Measurements from ENCODE around the gene PPP4R2. TPM values are rescaled to one million over a fixed set of nuclear protein-coding genes. Genes with fewer than 3 reads are reported as not detected.

Gene PPP4R2
- total and polyA plus RNA-seq, 2 of the 4 experiments (the other 2 are of a cell fraction), result 13.5 to 31.4 TPM

DNA sequence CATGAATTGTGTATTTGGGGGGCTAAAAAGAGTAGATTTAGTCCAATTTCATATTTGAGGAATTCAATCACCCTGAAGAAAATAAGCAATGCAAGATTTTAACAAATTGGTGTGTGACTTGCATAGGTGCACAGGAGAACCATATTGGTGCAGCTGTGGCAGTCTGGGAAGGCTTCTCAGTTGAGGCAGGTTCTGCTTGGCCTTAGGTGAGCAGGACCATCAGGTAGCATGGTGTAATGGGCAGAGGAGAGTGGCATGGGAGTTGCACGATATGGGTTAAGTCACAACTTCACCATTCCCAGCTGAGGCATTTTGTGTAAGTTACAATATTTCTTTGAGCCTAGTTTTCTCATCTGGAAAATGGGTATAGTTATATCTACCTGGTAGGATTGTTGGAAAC, 75.3 kb downstream of the PPP4R2 start:
- ChIA-PET POLR2A (ENCODE audit: unreplicated experiment) (no interaction called here), CTCF (interaction anchor here (1.3 kb wide), 1 partner anchor 13 kb away, joined by 3 read pairs; no protein-coding TSS in a partner anchor)
- Histone ChIP-seq H2BK120ac (ENCODE audit: low read depth, low read length) (peak overlapping the region; percentile 21; the same call in 1 of the 2 replicates), H4K91ac (ENCODE audit: insufficient read depth, low read depth, low read length) (peak overlapping the region; percentile 57; the same call in 1 of the 2 replicates), H3K4me3 (ENCODE audit: insufficient read depth, low read depth, low read length) (no peak overlapping the region), H3K27me3 (ENCODE audit: control insufficient read depth, insufficient read depth, low read length) (no peaks in the 10 kb centered on the region), H3K14ac (replicated peaks; ENCODE audit: low read depth, low read length) (peak overlapping the region; percentile 38), H3K36me3 (ENCODE audit: control insufficient read depth, insufficient read depth, low read length) (no peaks in the 10 kb centered on the region; the same call in 1 of the 2 replicates), H3K9ac (ENCODE audit: low read depth, low read length) (peak overlapping the region; percentile 46; the same call in 1 of the 2 replicates), H3K27ac (ENCODE audit: insufficient read depth, low read length) (peak overlapping the region; percentile 50; the same call in 1 of the 2 replicates), H2BK5ac (ENCODE audit: low read depth, low read length, poor library complexity, severe bottlenecking) (peak overlapping the region; percentile 83), H4K20me1 (ENCODE audit: insufficient read depth, low read length) (peaks cover 10% of the 10 kb centered on the region), H3K4me2 (ENCODE audit: low read depth, low read length) (peak overlapping the region; percentile 9; the same call in 1 of the 2 replicates), H3K56ac (ENCODE audit: extremely low read depth, insufficient read depth, low read length) (no peak overlapping the region), H3K9me1 (ENCODE audit: insufficient read depth, low read length) (peaks cover 8% of the 10 kb centered on the region), H4K8ac (ENCODE audit: low read depth in 2 of 2, low read length in 2 of 2) (peak overlapping the region; percentile 11 to 18; a peak in 1 of 4 replicates), H2AFZ (replicated peaks; ENCODE audit: low read length, poor library complexity) (no peak overlapping the region), H3K18ac (ENCODE audit: low read depth, low read length) (peak overlapping the region; percentile 74), H3K4ac (ENCODE audit: low read depth, low read length) (0 out of 2 replicates have a peak overlapping the region, but pooled peaks have one; percentile 31), H4K5ac (ENCODE audit: low read depth, low read length) (peak overlapping the region; percentile 53), H2BK20ac (ENCODE audit: low read depth, low read length) (peak overlapping the region; percentile 17; the same call in 1 of the 2 replicates), H2AK5ac (ENCODE audit: low read depth, low read length) (peak overlapping the region; percentile 86; the same call in 1 of the 2 replicates), H3K23ac (ENCODE audit: low read depth, low read length) (peak overlapping the region; percentile 8), H2BK15ac (ENCODE audit: low read depth, low read length) (peak overlapping the region; percentile 20; the same call in 1 of the 3 replicates), H3K4me1 (ENCODE audit: control insufficient read depth, insufficient read depth, low read length) (peaks cover 22% of the 10 kb centered on the region), H3K79me1 (ENCODE audit: low read depth in 1 of 2, low read length in 2 of 2) (peaks cover 3 to 6% of the 10 kb centered on the region in 2 experiments; a peak in 1 of 4 replicates), H3K9me3 (ENCODE audit: control insufficient read depth, insufficient read depth, low read length) (no peaks in the 10 kb centered on the region), H2AK9ac (replicated peaks; ENCODE audit: low read depth, low read length, poor library complexity) (no peak overlapping the region)
- in situ Hi-C loops (cut with MboI; ENCODE audit: low sequenced_read_pairs), result loop anchor here (5.0 to 10.0 kb wide), 2 partner anchors 225 to 1347 kb away; partner anchors contain the start of genes EIF4E3 and SHQ1
- intact Hi-C loops (cut with micrococcal nuclease), result loop anchor here (1.0 to 5.0 kb wide), 4 partner anchors 75 to 1360 kb away; partner anchors contain the start of genes PPP4R2 and SHQ1
- DNase-seq (no peak), ATAC-seq (ENCODE audit: low read depth) (no peak)
- no TSS peak for BruUV-seq (replicated peaks)
- WGBS, 2 experiments (ENCODE audit: extremely low coverage in 2 of 2, insufficient read length in 1 of 2), result no CpG with 5 or more reads among the region's 1 CpG
- dilution Hi-C loops (cut with HindIII; ENCODE audit: low sequenced_read_pairs, unreplicated experiment), result no loop called here
- TF ChIP-seq RCOR1 (IDR thresholded peaks at IDR 0.05; ENCODE audit: insufficient replicate concordance, low read length), result no peak
- TF ChIP-seq, protein P1, sequence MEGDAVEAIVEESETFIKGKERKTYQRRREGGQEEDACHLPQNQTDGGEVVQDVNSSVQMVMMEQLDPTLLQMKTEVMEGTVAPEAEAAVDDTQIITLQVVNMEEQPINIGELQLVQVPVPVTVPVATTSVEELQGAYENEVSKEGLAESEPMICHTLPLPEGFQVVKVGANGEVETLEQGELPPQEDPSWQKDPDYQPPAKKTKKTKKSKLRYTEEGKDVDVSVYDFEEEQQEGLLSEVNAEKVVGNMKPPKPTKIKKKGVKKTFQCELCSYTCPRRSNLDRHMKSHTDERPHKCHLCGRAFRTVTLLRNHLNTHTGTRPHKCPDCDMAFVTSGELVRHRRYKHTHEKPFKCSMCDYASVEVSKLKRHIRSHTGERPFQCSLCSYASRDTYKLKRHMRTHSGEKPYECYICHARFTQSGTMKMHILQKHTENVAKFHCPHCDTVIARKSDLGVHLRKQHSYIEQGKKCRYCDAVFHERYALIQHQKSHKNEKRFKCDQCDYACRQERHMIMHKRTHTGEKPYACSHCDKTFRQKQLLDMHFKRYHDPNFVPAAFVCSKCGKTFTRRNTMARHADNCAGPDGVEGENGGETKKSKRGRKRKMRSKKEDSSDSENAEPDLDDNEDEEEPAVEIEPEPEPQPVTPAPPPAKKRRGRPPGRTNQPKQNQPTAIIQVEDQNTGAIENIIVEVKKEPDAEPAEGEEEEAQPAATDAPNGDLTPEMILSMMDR (conservative IDR thresholded peaks at IDR 0.05; ENCODE audit: low read depth, low read length), result no peak
- no peak for TF ChIP-seq CHD1 (IDR thresholded peaks at IDR 0.05; ENCODE audit: low read depth, low read length)
- no peak for TF ChIP-seq MXI1 (IDR thresholded peaks at IDR 0.05; ENCODE audit: borderline replicate concordance, low read depth, low read length)
- TF ChIP-seq, protein P2, sequence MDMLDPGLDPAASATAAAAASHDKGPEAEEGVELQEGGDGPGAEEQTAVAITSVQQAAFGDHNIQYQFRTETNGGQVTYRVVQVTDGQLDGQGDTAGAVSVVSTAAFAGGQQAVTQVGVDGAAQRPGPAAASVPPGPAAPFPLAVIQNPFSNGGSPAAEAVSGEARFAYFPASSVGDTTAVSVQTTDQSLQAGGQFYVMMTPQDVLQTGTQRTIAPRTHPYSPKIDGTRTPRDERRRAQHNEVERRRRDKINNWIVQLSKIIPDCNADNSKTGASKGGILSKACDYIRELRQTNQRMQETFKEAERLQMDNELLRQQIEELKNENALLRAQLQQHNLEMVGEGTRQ (IDR thresholded peaks at IDR 0.05; ENCODE audit: low read depth, low read length), result no peak
- TF ChIP-seq RFX5 (IDR thresholded peaks at IDR 0.05; ENCODE audit: low read depth, low read length), result no peak
- TF ChIP-seq RAD21 (IDR thresholded peaks at IDR 0.05; ENCODE audit: low read length), result no peak
- TF ChIP-seq BHLHE40 (IDR thresholded peaks at IDR 0.05; ENCODE audit: low read depth, low read length), result no peak
- no peak for TF ChIP-seq FOS (IDR thresholded peaks at IDR 0.05; ENCODE audit: low read depth, low read length)
- no peak for TF ChIP-seq NFE2L2 (IDR thresholded peaks at IDR 0.05; ENCODE audit: low read depth, low read length)
- no peak for TF ChIP-seq MAFK (IDR thresholded peaks at IDR 0.05; ENCODE audit: low read depth, low read length)
- no peak for TF ChIP-seq SMC3 (IDR thresholded peaks at IDR 0.05; ENCODE audit: low read depth, low read length)
- TF ChIP-seq MAZ (IDR thresholded peaks at IDR 0.05; ENCODE audit: borderline replicate concordance, low read depth, low read length), result no peak
- TF ChIP-seq CEBPB (IDR thresholded peaks at IDR 0.05; ENCODE audit: low read depth, low read length), result no peak
- TF ChIP-seq, protein P3, sequence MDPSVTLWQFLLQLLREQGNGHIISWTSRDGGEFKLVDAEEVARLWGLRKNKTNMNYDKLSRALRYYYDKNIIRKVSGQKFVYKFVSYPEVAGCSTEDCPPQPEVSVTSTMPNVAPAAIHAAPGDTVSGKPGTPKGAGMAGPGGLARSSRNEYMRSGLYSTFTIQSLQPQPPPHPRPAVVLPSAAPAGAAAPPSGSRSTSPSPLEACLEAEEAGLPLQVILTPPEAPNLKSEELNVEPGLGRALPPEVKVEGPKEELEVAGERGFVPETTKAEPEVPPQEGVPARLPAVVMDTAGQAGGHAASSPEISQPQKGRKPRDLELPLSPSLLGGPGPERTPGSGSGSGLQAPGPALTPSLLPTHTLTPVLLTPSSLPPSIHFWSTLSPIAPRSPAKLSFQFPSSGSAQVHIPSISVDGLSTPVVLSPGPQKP (IDR thresholded peaks at IDR 0.05; ENCODE audit: borderline replicate concordance, low read depth, low read length), result no peak
